Fibroblast of skin of left quadriceps (primary cell): ENCODE results near the gene HTT.

Experiments used
- DNase-seq, 2 experiments: peaks; one replicate each; pipeline ENCODE4 v3.0.0-alpha.2; 2013; ENCODE audit warnings: low read depth in 2 of 2

Gene HTT

GRCh38 chr4:3218824-3219760, 144.6 kb downstream of the HTT start:
- DNase-seq = no peak

GRCh38 chr4:3219761-3220475, 145.4 kb downstream of the HTT start:
- no peak for DNase-seq

GRCh38 chr4:3220476-3221183, 146.1 kb downstream of the HTT start:
- DNase-seq = no peak

GRCh38 chr4:3221184-3221494, 146.7 kb downstream of the HTT start:
- DNase-seq = no peak

DNA sequence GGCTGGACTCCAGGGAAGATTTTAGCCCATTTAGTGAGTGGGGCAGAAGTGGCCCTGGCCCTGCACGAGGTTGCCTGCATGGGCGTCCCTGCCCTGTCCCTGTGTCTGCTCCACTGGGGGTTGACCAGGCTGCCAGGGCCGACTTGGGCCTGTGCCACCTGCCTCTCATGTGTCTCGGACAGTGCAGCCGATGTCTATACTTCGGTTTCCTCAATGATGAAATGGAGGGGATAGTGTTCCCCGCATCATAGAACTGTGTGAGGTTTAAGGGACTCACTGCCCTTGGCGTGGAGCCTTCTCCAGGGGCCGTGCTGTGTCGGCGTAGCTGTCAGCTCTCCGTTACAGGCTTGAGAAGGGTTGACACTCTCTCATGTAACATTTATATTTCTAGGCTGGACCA, 147.5 kb downstream of the HTT start:
- DNase-seq = no peak

DNA sequence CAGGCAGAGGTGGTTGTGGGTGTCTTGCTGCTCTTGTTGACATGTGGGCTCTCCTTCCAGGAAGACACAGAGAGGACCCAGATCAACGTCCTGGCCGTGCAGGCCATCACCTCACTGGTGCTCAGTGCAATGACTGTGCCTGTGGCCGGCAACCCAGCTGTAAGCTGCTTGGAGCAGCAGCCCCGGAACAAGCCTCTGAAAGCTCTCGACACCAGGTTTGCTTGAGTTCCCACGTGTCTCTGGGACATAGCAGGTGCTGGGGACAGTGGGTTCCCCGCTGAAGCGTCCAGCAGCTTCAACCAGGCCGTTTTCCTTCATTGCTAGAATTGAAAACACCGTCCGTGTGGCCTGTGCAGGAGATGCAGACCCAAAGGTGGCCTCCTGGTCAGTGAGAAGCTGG, 148.9 kb downstream of the HTT start:
- no peak for DNase-seq

GRCh38 chr4:3223956-3224748, 149.7 kb downstream of the HTT start:
- no peak for DNase-seq

- DNase-seq = no peak
These were observed 150.8 kb downstream of the HTT start for GRCh38 chr4:3225071-3225850.

DNA sequence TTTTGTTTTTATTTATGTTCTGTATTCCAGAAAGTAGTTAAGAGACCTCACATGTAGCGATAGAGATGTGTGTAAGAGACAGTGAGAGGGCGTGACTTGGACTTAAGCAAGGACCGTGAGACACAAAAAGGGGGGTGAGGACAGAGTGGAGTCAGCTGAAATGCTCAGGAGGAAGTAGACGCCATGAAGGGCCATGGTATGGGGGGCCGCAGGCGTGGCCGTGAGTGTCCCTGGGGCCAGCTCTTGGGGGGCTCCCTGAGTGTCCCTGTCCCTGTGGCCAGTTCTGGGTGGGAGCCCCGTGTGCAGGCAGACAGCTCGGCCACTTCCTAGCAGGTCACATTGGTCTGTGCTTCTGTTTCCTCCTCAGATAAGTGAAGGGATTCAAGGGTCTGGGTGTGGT, 151.5 kb downstream of the HTT start:
- DNase-seq = no peak

- DNase-seq = no peak
These were observed 152.0 kb downstream of the HTT start for GRCh38 chr4:3226467-3226866.

GRCh38 chr4:3226944-3227343, 152.5 kb downstream of the HTT start:
- DNase-seq = no peak

GRCh38 chr4:3227878-3228675, 153.6 kb downstream of the HTT start:
- DNase-seq = no peak

DNA sequence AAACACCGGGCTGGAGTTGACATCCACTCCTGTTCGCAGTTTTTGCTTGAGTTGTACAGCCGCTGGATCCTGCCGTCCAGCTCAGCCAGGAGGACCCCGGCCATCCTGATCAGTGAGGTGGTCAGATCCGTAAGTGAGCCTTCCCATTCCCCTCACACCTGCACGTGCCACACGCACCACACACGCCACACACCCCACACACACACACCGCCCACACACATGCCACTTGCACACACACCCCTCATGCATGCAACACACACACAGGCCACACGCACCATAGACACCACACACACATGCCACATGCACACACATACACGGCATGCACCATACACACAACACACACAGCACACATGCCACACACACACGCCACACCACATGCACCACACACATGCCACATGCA, 154.4 kb downstream of the HTT start:
- DNase-seq = no peak

- no peak for DNase-seq
These were observed 154.8 kb downstream of the HTT start for GRCh38 chr4:3229328-3229727.

DNA sequence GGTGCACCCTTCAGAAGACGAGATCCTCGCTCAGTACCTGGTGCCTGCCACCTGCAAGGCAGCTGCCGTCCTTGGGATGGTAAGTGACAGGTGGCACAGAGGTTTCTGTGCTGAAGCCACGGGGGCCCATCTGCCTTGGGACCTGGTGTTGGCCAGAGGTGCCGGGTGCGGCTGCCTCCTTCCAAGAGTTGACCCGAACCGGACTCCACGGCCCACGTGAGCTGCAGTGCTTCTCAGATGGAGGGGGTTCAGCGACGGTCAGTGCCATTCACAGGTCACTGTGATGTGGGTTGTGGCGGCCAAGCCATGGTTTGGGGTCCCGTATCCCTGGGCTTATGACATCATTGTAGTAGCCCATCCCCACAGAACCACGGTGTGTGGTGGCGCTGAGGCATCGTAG, 155.5 kb downstream of the HTT start:
- no peak for DNase-seq

- DNase-seq = no peak
These were observed 157.0 kb downstream of the HTT start for GRCh38 chr4:3231471-3231870.

DNA sequence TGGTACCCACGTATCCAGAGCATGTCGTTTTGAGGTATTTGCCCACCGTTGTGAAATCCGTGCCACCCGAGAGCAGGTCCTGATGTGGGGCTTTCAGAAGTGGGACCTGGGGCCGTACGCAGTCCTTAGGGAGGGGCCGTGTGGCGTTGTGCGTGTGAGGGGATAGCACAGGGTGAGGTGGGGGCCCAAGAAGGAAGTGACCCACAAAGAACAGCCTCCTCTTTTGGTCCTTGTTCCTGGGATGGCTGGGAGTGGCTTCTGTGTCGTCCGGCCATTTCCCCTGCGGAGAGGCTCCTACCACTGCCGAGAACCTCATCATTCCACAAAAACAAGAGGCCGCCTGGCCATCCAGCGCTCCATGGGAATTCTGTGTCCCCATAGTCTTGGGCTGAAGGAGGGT, 157.5 kb downstream of the HTT start:
- DNase-seq = no peak

- no peak for DNase-seq
These were observed 158.4 kb downstream of the HTT start for GRCh38 chr4:3232871-3233271.

DNA sequence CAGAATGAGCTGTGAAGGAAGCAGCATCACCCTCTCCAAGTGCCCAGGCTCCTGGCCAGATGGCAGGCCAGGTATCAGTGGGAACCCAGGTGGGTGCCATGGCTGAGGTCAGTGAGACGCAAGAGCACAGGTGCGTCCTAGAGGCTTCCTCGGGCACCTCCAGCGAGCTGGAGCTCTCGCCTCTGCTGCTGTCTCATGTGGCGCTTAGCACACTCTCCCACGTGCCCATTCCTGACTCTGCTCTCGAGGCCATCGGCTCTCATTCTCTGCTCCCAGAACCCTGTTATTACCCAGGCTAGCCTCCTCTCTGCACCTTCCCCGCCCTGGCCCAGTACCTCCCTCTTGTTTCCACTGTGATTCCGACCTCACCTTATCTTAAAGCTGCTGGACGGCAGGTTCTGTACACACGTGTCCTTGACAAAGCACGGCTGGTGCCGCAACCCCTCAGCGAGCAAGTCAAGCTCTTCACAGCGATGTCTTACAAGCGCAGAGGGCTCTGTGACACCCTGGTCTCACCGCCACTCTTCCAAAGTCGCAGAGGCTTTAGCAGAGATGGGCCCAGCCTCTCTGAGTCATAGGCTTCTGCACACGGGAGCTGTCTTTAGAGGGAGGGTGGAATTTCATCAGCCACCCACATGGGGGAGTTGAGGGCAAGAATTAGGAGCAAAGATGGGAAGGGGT, 159.1 kb downstream of the HTT start:
- DNase-seq = no peak
